Vagina (tissue), 2 donors: ENCODE measurements around the gene IL36A. TPM values are rescaled to one million over a fixed set of nuclear protein-coding genes. Genes with fewer than 3 reads are reported as not detected.
A peak's percentile ranks its signal among the peaks of the same experiment; 100 is the strongest.

Experiments used
- DNase-seq, 2 donors: peaks; one replicate each; pipeline ENCODE4 v3.0.0-alpha.2; 2017; ENCODE audit errors: extremely low spot score in 2 of 2
- H3K27ac ChIP-seq: fragments of 200-600 bp; sonication (generic); one replicate; pipeline ENCODE4 v1.5.1; 2019
- H3K27me3 ChIP-seq: fragments of 200-600 bp; sonication (generic); one replicate; pipeline ENCODE4 v1.5.1; 2019
- H3K36me3 ChIP-seq, 2 donors: fragments of 200-600 bp; sonication (generic); one replicate each; pipeline ENCODE4 v1.5.1; 2017 to 2019
- H3K4me1 ChIP-seq: fragments of 200-600 bp; sonication (generic); one replicate; pipeline ENCODE4 v1.5.1; 2019
- H3K4me3 ChIP-seq, 2 donors: fragments of 200-600 bp; sonication (generic); 1 replicate in 1 of 2; 2 replicates in 1 of 2; pipeline ENCODE4 v1.5.1; 2016 to 2019
- H3K9me3 ChIP-seq: fragments of 200-600 bp; sonication (generic); one replicate; pipeline ENCODE4 v1.5.1; 2019
- POLR2A ChIP-seq, 2 donors: fragments of 450-650 bp; IDR thresholded peaks; one replicate each; pipeline ENCODE4 v1.6.1; 2017; ENCODE audit warnings: antibody characterized with exemption in 2 of 2, mild to moderate bottlenecking in 2 of 2, moderate library complexity in 2 of 2
- POLR2AphosphoS5 ChIP-seq, 2 donors: sonication (generic); formaldehyde crosslinking; IDR thresholded peaks; one replicate each; pipeline ENCODE4 v1.9.0; 2017; ENCODE audit warnings: antibody characterized with exemption in 2 of 2, mild to moderate bottlenecking in 2 of 2, low read depth in 1 of 2; ENCODE audit not compliant: insufficient read depth in 1 of 2
- intact Hi-C: fragments of 100-400 bp; cut with DNase I; formaldehyde crosslinking; loops from one replicate; pipeline ENCODE4 v1.15.1; 2023
- total RNA-seq: library from RNA; depleted of rRNA; stranded (reverse); fragments of >200 nt; gene quantifications from one replicate; pipeline ENCODE4 v1.2.3, GENCODE V29; 2016
- TF ChIP-seq, protein P1 (sequence below), 3 experiments: fragments of 450-650 bp in 2 of 3; fragments of 200-600 bp in 1 of 3; sonication (generic) in 1 of 3; IDR thresholded peaks; one replicate each; pipeline ENCODE4 v1.5.1; 2017 to 2019; ENCODE audit warnings: antibody characterized with exemption in 3 of 3, mild to moderate bottlenecking in 2 of 3, moderate library complexity in 2 of 3

Gene IL36A
- total RNA-seq, 1 donor from 2014 or later: 2.7 TPM

DNA sequence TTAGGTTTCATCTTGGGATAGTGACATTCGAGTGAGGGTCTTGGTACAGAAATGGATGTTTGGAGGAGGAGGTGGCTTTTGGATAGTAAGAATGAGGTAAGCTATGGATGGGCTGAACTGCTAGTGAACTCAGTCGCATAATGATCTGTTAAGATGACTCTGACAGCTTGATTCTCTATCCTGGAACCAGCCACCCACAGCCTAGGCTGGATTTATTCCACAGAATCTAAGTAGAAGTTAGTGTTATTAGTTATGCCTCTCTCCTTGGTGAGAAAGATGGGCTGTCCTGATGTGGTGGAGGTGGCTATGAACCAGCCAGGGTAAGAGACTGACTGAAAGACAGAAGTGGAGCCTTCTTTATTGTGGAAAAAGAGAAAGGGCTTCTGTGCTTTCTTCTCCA is 22.4 kb downstream of the IL36A start:
- Histone ChIP-seq H3K9me3 (no peaks in the 10 kb centered on the region), H3K4me3 (no peak overlapping the region), H3K27ac (no peak overlapping the region), H3K4me1 (no peaks in the 10 kb centered on the region), H3K36me3 (no peaks in the 10 kb centered on the region), H3K27me3 (no peaks in the 10 kb centered on the region)
- TF ChIP-seq POLR2AphosphoS5 (IDR thresholded peaks at IDR 0.05; ENCODE audit: insufficient read depth in 1 of 2, low read depth in 1 of 2) (no peak), POLR2A (IDR thresholded peaks at IDR 0.05) (no peak)
- TF ChIP-seq, protein P1, sequence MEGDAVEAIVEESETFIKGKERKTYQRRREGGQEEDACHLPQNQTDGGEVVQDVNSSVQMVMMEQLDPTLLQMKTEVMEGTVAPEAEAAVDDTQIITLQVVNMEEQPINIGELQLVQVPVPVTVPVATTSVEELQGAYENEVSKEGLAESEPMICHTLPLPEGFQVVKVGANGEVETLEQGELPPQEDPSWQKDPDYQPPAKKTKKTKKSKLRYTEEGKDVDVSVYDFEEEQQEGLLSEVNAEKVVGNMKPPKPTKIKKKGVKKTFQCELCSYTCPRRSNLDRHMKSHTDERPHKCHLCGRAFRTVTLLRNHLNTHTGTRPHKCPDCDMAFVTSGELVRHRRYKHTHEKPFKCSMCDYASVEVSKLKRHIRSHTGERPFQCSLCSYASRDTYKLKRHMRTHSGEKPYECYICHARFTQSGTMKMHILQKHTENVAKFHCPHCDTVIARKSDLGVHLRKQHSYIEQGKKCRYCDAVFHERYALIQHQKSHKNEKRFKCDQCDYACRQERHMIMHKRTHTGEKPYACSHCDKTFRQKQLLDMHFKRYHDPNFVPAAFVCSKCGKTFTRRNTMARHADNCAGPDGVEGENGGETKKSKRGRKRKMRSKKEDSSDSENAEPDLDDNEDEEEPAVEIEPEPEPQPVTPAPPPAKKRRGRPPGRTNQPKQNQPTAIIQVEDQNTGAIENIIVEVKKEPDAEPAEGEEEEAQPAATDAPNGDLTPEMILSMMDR (IDR thresholded peaks at IDR 0.05): no peak
- DNase-seq: no peak
- intact Hi-C loops: no loop called here

- Histone ChIP-seq H3K4me1 (no peaks in the 10 kb centered on the region), H3K9me3 (no peaks in the 10 kb centered on the region), H3K36me3 (no peaks in the 10 kb centered on the region), H3K27me3 (no peaks in the 10 kb centered on the region), H3K27ac (no peak overlapping the region), H3K4me3 (no peak overlapping the region)
- no peak for DNase-seq
- TF ChIP-seq POLR2A (IDR thresholded peaks at IDR 0.05): no peak
- TF ChIP-seq, protein P1 (IDR thresholded peaks at IDR 0.05): no peak
- no peak for TF ChIP-seq POLR2AphosphoS5 (IDR thresholded peaks at IDR 0.05; ENCODE audit: insufficient read depth in 1 of 2, low read depth in 1 of 2)
- intact Hi-C loops: no loop called here
Measured at GRCh38 chr2:113028112-113028511, 22.9 kb downstream of the IL36A start.

DNA sequence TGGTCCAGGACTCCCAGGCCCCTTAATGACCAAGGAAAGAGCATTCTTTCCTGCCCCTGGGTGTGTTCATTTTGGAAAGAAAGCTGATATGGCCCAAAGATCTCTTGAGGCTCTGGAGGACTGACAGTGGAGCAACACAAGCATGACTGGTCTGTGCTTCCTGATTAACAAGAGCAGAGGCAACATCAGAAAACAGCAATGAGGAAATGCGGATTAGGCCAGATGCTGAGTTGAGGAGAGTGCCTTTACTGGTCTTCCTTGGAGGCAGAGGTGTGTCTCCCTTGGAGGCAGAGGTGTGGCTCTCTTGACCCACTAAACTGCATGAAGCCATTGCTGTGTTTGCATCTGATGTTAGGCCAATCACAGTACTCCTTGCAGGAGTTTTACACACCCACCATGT is 27.5 kb downstream of the IL36A start:
- no peaks in the 10 kb centered on the region for H3K36me3 ChIP-seq
- H3K9me3 ChIP-seq: no peaks in the 10 kb centered on the region
- TF ChIP-seq POLR2AphosphoS5 (IDR thresholded peaks at IDR 0.05; ENCODE audit: insufficient read depth in 1 of 2, low read depth in 1 of 2) (no peak), POLR2A (IDR thresholded peaks at IDR 0.05) (no peak)
- TF ChIP-seq, protein P1 (IDR thresholded peaks at IDR 0.05): no peak
- no peak overlapping the region for H3K27ac ChIP-seq
- no peak overlapping the region for H3K4me3 ChIP-seq
- H3K4me1 ChIP-seq: no peaks in the 10 kb centered on the region
- intact Hi-C loops: no loop called here
- H3K27me3 ChIP-seq: no peaks in the 10 kb centered on the region
- no peak for DNase-seq

DNA sequence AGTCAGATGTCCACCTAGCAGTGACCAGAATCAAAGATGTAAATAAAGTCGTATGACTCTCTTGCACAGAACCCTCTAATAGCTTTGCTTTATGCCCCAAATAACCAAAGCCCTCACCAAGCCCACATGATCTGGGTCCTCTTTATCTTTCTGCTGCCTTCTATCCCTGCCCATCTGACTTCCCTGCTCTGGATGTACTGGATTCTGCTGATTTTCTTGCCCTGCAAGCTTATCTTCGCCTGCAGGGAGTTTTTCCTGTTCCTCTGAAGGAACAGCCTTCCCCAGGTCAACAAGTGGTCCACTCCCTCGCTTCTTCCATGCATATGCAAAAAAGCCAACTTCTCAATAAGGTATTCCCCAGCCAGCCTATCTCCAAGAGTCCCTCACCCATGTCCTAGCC is 28.8 kb downstream of the IL36A start:
- intact Hi-C loops: no loop called here
- no peak for DNase-seq

DNA sequence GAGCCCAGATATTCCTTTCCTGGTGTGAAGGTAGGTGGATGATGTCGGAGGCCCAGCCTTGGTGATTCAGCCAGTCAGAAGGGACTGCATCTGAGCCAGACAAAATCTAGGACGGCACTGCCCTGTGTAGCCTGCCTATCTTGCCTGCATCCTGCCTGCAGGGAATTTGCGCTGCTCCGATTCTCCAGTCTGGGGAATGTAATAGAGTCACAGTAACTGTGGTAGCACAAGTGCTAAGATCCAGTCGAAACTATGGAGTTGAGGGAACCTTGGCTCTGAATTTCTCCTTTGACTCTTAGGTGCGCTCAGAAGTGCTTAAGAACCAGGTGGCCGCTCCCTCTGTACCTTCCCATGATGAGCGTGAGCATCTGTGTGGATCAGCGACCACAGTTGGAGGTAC is 31.5 kb downstream of the IL36A start:
- Histone ChIP-seq H3K27me3 (no peaks in the 10 kb centered on the region), H3K4me1 (no peaks in the 10 kb centered on the region), H3K9me3 (no peaks in the 10 kb centered on the region), H3K27ac (no peak overlapping the region), H3K36me3 (no peaks in the 10 kb centered on the region), H3K4me3 (no peak overlapping the region)
- DNase-seq: peak in 1 of 2 donors; percentile 69
- TF ChIP-seq POLR2AphosphoS5 (IDR thresholded peaks at IDR 0.05; ENCODE audit: insufficient read depth in 1 of 2, low read depth in 1 of 2): no peak
- TF ChIP-seq, protein P1 (IDR thresholded peaks at IDR 0.05): no peak
- TF ChIP-seq POLR2A (IDR thresholded peaks at IDR 0.05): no peak
- intact Hi-C loops: no loop called here

More for the DNA sequence above, 28.8 kb downstream of the IL36A start:
- TF ChIP-seq POLR2AphosphoS5 (IDR thresholded peaks at IDR 0.05; ENCODE audit: insufficient read depth in 1 of 2, low read depth in 1 of 2) (no peak), POLR2A (IDR thresholded peaks at IDR 0.05) (no peak)
- TF ChIP-seq, protein P1 (IDR thresholded peaks at IDR 0.05): no peak
- Histone ChIP-seq H3K36me3 (no peaks in the 10 kb centered on the region), H3K9me3 (no peaks in the 10 kb centered on the region), H3K27ac (no peak overlapping the region), H3K4me1 (no peaks in the 10 kb centered on the region), H3K27me3 (no peaks in the 10 kb centered on the region), H3K4me3 (no peak overlapping the region)
